Gastrocnemius medialis (tissue), 4 donors: ENCODE results near the gene KCNAB1.

Source experiments
- POLR2A ChIP-seq, 2 donors: fragments of 450-650 bp; IDR thresholded peaks; one replicate each; pipeline ENCODE4 v1.6.1; 2017; ENCODE audit warnings: antibody characterized with exemption in 2 of 2, mild to moderate bottlenecking in 2 of 2, moderate library complexity in 2 of 2
- TF ChIP-seq, protein P1 (sequence below), 5 experiments: fragments of 450-650 bp in 3 of 5; fragments of 200-600 bp in 2 of 5; sonication (generic) in 2 of 5; IDR thresholded peaks in 4 of 5; conservative IDR thresholded peaks in 1 of 5; 1 replicate in 4 of 5; 2 replicates in 1 of 5; pipeline ENCODE4 v1.5.1; 2016 to 2019; ENCODE audit warnings: antibody characterized with exemption in 5 of 5, mild to moderate bottlenecking in 3 of 5, moderate library complexity in 3 of 5

GRCh38 chr3:156474560-156475389, 354.4 kb downstream of the KCNAB1 start:
- TF ChIP-seq POLR2A (IDR thresholded peaks at IDR 0.05): no peak
- TF ChIP-seq, protein P1, sequence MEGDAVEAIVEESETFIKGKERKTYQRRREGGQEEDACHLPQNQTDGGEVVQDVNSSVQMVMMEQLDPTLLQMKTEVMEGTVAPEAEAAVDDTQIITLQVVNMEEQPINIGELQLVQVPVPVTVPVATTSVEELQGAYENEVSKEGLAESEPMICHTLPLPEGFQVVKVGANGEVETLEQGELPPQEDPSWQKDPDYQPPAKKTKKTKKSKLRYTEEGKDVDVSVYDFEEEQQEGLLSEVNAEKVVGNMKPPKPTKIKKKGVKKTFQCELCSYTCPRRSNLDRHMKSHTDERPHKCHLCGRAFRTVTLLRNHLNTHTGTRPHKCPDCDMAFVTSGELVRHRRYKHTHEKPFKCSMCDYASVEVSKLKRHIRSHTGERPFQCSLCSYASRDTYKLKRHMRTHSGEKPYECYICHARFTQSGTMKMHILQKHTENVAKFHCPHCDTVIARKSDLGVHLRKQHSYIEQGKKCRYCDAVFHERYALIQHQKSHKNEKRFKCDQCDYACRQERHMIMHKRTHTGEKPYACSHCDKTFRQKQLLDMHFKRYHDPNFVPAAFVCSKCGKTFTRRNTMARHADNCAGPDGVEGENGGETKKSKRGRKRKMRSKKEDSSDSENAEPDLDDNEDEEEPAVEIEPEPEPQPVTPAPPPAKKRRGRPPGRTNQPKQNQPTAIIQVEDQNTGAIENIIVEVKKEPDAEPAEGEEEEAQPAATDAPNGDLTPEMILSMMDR (IDR thresholded peaks at IDR 0.05 in 4 of 5, conservative IDR thresholded peaks at IDR 0.05 in 1 of 5): no peak
